Central memory CD8-positive, alpha-beta T cell (primary cell): Measurements from ENCODE around the gene SCARF1.
"Not testable (repeated sequence)": the region's sequence is repeated elsewhere in the genome, so short reads cannot be mapped to it uniquely, and the experiment has no call there.

Source experiments
- ATAC-seq: fragments of 150-1000 bp; cut with Tn5 transposase; replicated peaks from 2 replicates; pipeline ENCODE4 v1.10.0; 2022; ENCODE audit warnings: mild to moderate bottlenecking, moderate FRiP score, moderate number of reproducible peaks; ENCODE audit not compliant: poor library complexity, severe bottlenecking; ENCODE audit errors: extremely low read depth
- DNase-seq, 2 donors: peaks; one replicate each; pipeline ENCODE4 v3.0.0; 2021; ENCODE audit warnings: low spot score in 2 of 2
- H3K27ac Mint-ChIP-seq: one replicate; pipeline ENCODE4 v1.8.0; 2022; ENCODE audit warnings: low read depth, mild to moderate bottlenecking, moderate library complexity, mixed read lengths
- H3K27me3 Mint-ChIP-seq: one replicate; pipeline ENCODE4 v1.8.0; 2022; ENCODE audit warnings: mixed read lengths
- H3K36me3 Mint-ChIP-seq: one replicate; pipeline ENCODE4 v1.8.0; 2022; ENCODE audit warnings: mild to moderate bottlenecking, moderate library complexity, mixed read lengths; ENCODE audit not compliant: insufficient read depth
- H3K4me1 Mint-ChIP-seq: one replicate; pipeline ENCODE4 v1.8.0; 2022; ENCODE audit warnings: mixed read lengths
- H3K4me3 Mint-ChIP-seq: one replicate; pipeline ENCODE4 v1.8.0; 2022; ENCODE audit warnings: mild to moderate bottlenecking, moderate library complexity, mixed read lengths
- H3K9me3 Mint-ChIP-seq: one replicate; pipeline ENCODE4 v1.8.0; 2022; ENCODE audit warnings: mixed read lengths

The SCARF1 gene

GRCh38 chr17:1645207-1646171, at the start of gene SCARF1:
Gene SCARF1, minus strand, starts transcription at chr17:1645732. Its CDS starts 35 bp downstream, at chr17:1645697.
- DNase-seq (no peak), ATAC-seq (no peak)
- Mint-ChIP-seq H3K4me3 (peak within 1 kb of the TSS; percentile 83), H3K36me3 (peaks cover 5% of the 10 kb centered on the region), H3K4me1 (peaks cover 8% of the 10 kb centered on the region), H3K9me3 (no peaks in the 10 kb centered on the region), H3K27me3 (no peaks in the 10 kb centered on the region), H3K27ac (no peak within 1 kb of the TSS)

- Mint-ChIP-seq H3K36me3 (no peaks in the 10 kb centered on the region), H3K4me1 (no peaks in the 10 kb centered on the region), H3K4me3 (no peak overlapping the region), H3K27ac (no peak overlapping the region), H3K27me3 (peaks cover 19% of the 10 kb centered on the region), H3K9me3 (no peaks in the 10 kb centered on the region)
- no peak for DNase-seq
- no peak for ATAC-seq
Observed at GRCh38 chr17:1693339-1693738, 47.8 kb upstream of the SCARF1 start.

- no peaks in the 10 kb centered on the region for H3K9me3 Mint-ChIP-seq
Observed at GRCh38 chr17:1690544-1691221, 45.2 kb upstream of the SCARF1 start.

GRCh38 chr17:1688405-1688804, 42.9 kb upstream of the SCARF1 start:
- peaks cover 14% of the 10 kb centered on the region for H3K27me3 Mint-ChIP-seq
- DNase-seq, H3K4me3 Mint-ChIP-seq, ATAC-seq, H3K9me3 Mint-ChIP-seq, H3K27ac Mint-ChIP-seq, H3K36me3 Mint-ChIP-seq: not testable (repeated sequence)
- peaks cover 17% of the 10 kb centered on the region for H3K4me1 Mint-ChIP-seq

More at GRCh38 chr17:1690544-1691221, 45.2 kb upstream of the SCARF1 start:
- ATAC-seq = no peak
- Mint-ChIP-seq H3K36me3 (no peaks in the 10 kb centered on the region), H3K27ac (no peak overlapping the region), H3K4me3 (no peak overlapping the region), H3K4me1 (no peaks in the 10 kb centered on the region), H3K27me3 (peaks cover 19% of the 10 kb centered on the region)
- no peak for DNase-seq

- peaks cover 22% of the 10 kb centered on the region for H3K36me3 Mint-ChIP-seq
- no peak for ATAC-seq
- H3K4me1 Mint-ChIP-seq = peaks cover 35% of the 10 kb centered on the region
- DNase-seq = no peak
- no peak overlapping the region for H3K27ac Mint-ChIP-seq
- no peak overlapping the region for H3K4me3 Mint-ChIP-seq
- H3K9me3 Mint-ChIP-seq = no peaks in the 10 kb centered on the region
- H3K27me3 Mint-ChIP-seq = no peaks in the 10 kb centered on the region
Observed at GRCh38 chr17:1686086-1686485, 40.6 kb upstream of the SCARF1 start.

- Mint-ChIP-seq H3K4me1 (peaks cover 45% of the 10 kb centered on the region), H3K4me3 (peak within 1 kb of the TSS; percentile 94), H3K27me3 (no peaks in the 10 kb centered on the region), H3K36me3 (peaks cover 37% of the 10 kb centered on the region), H3K27ac (peak within 1 kb of the TSS; percentile 96), H3K9me3 (no peaks in the 10 kb centered on the region)
- DNase-seq (peak; percentile 95 to 98), ATAC-seq (peak; percentile 99)
Observed at GRCh38 chr17:1684378-1685189, 39.1 kb upstream of the SCARF1 start, which contains the start of gene PRPF8. Gene PRPF8, minus strand, starts transcription at chr17:1684867. Its CDS starts 296 bp downstream, at chr17:1684571.

GRCh38 chr17:1683459-1683858, 37.9 kb upstream of the SCARF1 start:
- DNase-seq (no peak), ATAC-seq (no peak)
- no peaks in the 10 kb centered on the region for H3K27me3 Mint-ChIP-seq
- peaks cover 45% of the 10 kb centered on the region for H3K4me1 Mint-ChIP-seq
- H3K36me3 Mint-ChIP-seq = peaks cover 47% of the 10 kb centered on the region
- no peaks in the 10 kb centered on the region for H3K9me3 Mint-ChIP-seq
- H3K4me3 Mint-ChIP-seq = peak overlapping the region; percentile 94
- H3K27ac Mint-ChIP-seq = peak overlapping the region; percentile 96

GRCh38 chr17:1676401-1676800, 30.9 kb upstream of the SCARF1 start:
- Mint-ChIP-seq H3K4me1 (peaks cover 21% of the 10 kb centered on the region), H3K27ac (no peak overlapping the region), H3K27me3 (no peaks in the 10 kb centered on the region), H3K36me3 (peaks cover 93% of the 10 kb centered on the region), H3K9me3 (no peaks in the 10 kb centered on the region), H3K4me3 (no peak overlapping the region)
- DNase-seq (no peak), ATAC-seq (no peak)

- H3K4me3 Mint-ChIP-seq = no peak overlapping the region
- no peaks in the 10 kb centered on the region for H3K27me3 Mint-ChIP-seq
- peaks cover 42% of the 10 kb centered on the region for H3K4me1 Mint-ChIP-seq
- ATAC-seq (no peak), DNase-seq (no peak)
- peaks cover 93% of the 10 kb centered on the region for H3K36me3 Mint-ChIP-seq
- peak overlapping the region; percentile 44 for H3K27ac Mint-ChIP-seq
- H3K9me3 Mint-ChIP-seq = no peaks in the 10 kb centered on the region
Observed at GRCh38 chr17:1673041-1673785, 27.7 kb upstream of the SCARF1 start.

- Mint-ChIP-seq H3K36me3 (peaks cover 85% of the 10 kb centered on the region), H3K4me1 (peaks cover 23% of the 10 kb centered on the region)
- not testable (repeated sequence) for ATAC-seq, H3K27me3 Mint-ChIP-seq, DNase-seq, H3K9me3 Mint-ChIP-seq, H3K27ac Mint-ChIP-seq, H3K4me3 Mint-ChIP-seq
Observed at GRCh38 chr17:1663934-1664333, 18.4 kb upstream of the SCARF1 start.

- Mint-ChIP-seq H3K9me3 (no peaks in the 10 kb centered on the region), H3K4me3 (no peak overlapping the region), H3K4me1 (peaks cover 12% of the 10 kb centered on the region), H3K27me3 (no peaks in the 10 kb centered on the region), H3K36me3 (peaks cover 87% of the 10 kb centered on the region), H3K27ac (no peak overlapping the region)
- DNase-seq = no peak
- no peak for ATAC-seq
Observed at GRCh38 chr17:1661045-1661444, 15.5 kb upstream of the SCARF1 start.
